Activated naive CD4-positive, alpha-beta T cell treated with anti-CD3 and anti-CD28 coated beads for 36 hours (primary cell): ENCODE data around the gene CELSR1. TPM values are rescaled to one million over a fixed set of nuclear protein-coding genes. Genes with fewer than 3 reads are reported as not detected.

Source experiments
- CTCF ChIA-PET: fragments of 350-600 bp; sonication (Branson Sonifier 250); formaldehyde crosslinking; loops from one replicate; lab custom pipeline; 2021; ENCODE audit warnings: antibody characterized with exemption; lab: Charles Lee
- DNase-seq: peaks from one replicate; pipeline ENCODE4 v3.0.0-alpha.2; 2020
- H3K27ac Mint-ChIP-seq: one replicate; pipeline ENCODE4 v1.8.0; 2021; ENCODE audit warnings: mild to moderate bottlenecking, mixed read lengths
- H3K27me3 Mint-ChIP-seq: one replicate; pipeline ENCODE4 v1.8.0; 2021; ENCODE audit warnings: low read depth, mixed read lengths
- H3K36me3 Mint-ChIP-seq: one replicate; pipeline ENCODE4 v1.8.0; 2021; ENCODE audit warnings: low read depth, mixed read lengths
- H3K4me1 Mint-ChIP-seq: one replicate; pipeline ENCODE4 v1.8.0; 2021; ENCODE audit warnings: low read depth, mixed read lengths
- H3K4me3 Mint-ChIP-seq: one replicate; pipeline ENCODE4 v1.8.0; 2021; ENCODE audit warnings: mild to moderate bottlenecking, moderate library complexity, mixed read lengths
- H3K9me3 Mint-ChIP-seq: one replicate; pipeline ENCODE4 v1.8.0; 2021; ENCODE audit warnings: mixed read lengths
- intact Hi-C: fragments of 100-400 bp; cut with micrococcal nuclease; formaldehyde crosslinking; loops from one replicate; pipeline ENCODE4 v1.15.1; 2023
- total RNA-seq, 2 experiments: library from RNA; stranded (reverse); gene quantifications; one replicate each; pipeline ENCODE4 v1.2.3, GENCODE V29; 2021

Gene CELSR1
- total RNA-seq, 2 experiments from 2014 or later = 0.17 to 0.25 TPM

DNA sequence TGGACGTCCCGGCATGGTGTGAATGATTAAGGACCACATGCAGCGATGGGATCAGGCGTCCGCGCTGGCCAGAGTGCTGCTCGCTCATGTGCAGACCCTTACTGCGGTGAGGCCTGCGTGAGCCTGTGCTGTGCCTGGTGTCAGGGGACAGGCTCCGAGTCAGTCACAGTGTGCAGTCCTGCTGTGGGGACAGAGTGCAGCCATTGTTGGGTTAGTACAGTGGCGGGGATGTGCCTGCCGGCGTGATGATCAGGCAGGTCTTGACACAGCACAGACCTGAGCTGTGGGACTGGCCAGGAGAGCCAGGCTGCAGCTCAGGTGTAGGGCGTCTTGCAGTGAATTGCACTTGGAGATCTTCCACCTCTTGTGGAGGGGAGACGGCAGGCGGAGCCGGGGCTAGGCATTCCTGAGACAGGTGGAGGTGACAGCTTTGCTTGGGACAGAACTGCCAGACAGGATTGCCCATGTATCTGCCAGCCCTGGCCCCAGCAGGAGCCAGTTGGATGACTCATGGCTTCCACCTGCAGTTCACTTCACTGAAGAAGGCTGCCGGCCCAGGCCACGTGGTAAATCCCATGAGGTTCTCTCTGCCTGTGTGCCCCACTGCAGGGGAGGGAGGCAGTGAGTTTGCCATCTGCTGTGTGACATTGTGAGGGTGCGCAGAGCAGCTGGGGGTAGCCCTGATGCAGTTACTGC lies 184.6 kb downstream of the CELSR1 start:
- Mint-ChIP-seq H3K36me3 (peaks cover 33% of the 10 kb centered on the region), H3K27me3 (no peaks in the 10 kb centered on the region), H3K4me1 (no peaks in the 10 kb centered on the region), H3K27ac (no peak overlapping the region), H3K4me3 (no peak overlapping the region), H3K9me3 (no peaks in the 10 kb centered on the region)
- CTCF ChIA-PET = no interaction called here
- DNase-seq = no peak
- intact Hi-C loops = no loop called here

DNA sequence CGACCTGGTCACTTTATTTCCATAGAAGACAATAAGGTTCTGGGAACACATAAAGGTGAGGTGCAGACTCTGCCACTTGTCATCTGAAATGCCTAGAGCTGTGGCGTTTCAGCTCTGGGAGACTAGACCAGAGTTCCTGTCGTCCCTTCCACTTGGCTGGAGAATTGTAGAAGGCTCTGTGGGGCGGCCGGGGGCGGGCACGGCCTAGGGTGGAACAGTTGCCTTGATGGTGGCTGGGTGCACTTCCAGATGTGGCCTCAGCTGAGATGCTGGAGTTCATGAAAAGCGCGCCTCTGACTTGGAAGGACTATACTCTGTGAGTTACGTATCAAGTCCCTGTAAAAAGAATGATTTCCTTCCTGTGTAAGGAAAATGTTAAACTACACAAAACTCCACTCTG lies 185.1 kb downstream of the CELSR1 start:
- H3K36me3 Mint-ChIP-seq = peaks cover 32% of the 10 kb centered on the region
- DNase-seq = no peak
- intact Hi-C loops = no loop called here
- no peak overlapping the region for H3K4me3 Mint-ChIP-seq
- H3K27me3 Mint-ChIP-seq = no peaks in the 10 kb centered on the region
- CTCF ChIA-PET = no interaction called here
- no peak overlapping the region for H3K27ac Mint-ChIP-seq
- H3K9me3 Mint-ChIP-seq = no peaks in the 10 kb centered on the region
- no peaks in the 10 kb centered on the region for H3K4me1 Mint-ChIP-seq

DNA sequence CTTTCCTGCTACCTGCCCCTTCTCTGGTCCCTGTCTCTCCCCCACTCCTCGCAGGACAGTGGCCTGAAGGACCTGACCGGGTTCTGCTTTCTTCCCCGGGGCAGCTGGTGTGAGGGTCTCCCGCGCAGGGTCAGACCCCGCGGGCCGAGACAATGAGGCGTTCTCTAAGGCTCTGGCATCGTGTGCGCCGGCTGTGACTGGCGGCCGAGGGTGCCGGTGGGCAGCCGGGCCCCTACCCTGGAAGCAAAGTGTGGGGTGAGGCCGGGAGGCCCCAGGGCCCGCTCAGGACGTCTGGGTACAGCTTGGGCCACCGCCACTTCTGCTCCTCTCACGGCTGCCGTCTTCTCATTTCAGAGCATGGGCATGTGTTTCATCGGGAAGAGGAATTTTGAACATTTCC lies 185.7 kb downstream of the CELSR1 start:
- H3K36me3 Mint-ChIP-seq = peaks cover 33% of the 10 kb centered on the region
- CTCF ChIA-PET = no interaction called here
- H3K4me1 Mint-ChIP-seq = no peaks in the 10 kb centered on the region
- no peaks in the 10 kb centered on the region for H3K9me3 Mint-ChIP-seq
- no peak overlapping the region for H3K27ac Mint-ChIP-seq
- H3K27me3 Mint-ChIP-seq = no peaks in the 10 kb centered on the region
- intact Hi-C loops = no loop called here
- H3K4me3 Mint-ChIP-seq = no peak overlapping the region
- no peak for DNase-seq

DNA sequence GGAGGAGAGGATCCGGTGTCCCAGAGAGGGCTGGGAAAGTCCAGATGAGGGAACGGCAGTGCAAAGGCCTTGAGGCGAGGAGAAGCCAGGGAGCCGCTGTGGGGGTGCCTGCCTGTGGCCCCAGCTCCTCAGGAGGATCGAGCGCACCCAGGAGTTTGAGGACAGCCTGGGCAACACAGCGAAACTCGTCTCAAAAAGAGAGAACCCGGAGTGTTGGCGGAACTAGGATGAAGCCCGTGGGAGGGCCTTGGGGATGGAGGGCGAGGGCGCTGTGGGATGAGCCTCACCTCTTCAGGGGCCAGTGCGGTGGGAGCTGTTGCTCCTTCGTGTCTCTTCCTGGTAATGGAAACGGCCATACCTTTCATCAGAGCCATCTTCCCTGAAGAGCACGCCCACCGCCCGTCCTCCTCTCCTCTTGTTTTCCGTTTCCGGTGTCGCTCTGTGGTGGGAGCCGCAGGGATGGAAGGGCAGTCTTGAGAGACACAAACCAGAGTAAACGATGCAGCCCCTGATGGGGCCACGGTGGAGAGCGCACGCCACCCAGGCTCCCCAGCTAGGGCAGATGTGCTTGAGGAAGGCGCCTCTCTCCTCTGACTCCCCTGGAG lies 186.2 kb downstream of the CELSR1 start:
- Mint-ChIP-seq H3K27me3 (no peaks in the 10 kb centered on the region), H3K4me3 (no peak overlapping the region), H3K9me3 (no peaks in the 10 kb centered on the region), H3K4me1 (no peaks in the 10 kb centered on the region), H3K36me3 (peaks cover 38% of the 10 kb centered on the region), H3K27ac (no peak overlapping the region)
- intact Hi-C loops = no loop called here
- no peak for DNase-seq
- CTCF ChIA-PET = interaction anchor here (0.7 kb wide), 1 partner anchor 108 kb away, joined by 5 read pairs; no protein-coding TSS in a partner anchor

DNA sequence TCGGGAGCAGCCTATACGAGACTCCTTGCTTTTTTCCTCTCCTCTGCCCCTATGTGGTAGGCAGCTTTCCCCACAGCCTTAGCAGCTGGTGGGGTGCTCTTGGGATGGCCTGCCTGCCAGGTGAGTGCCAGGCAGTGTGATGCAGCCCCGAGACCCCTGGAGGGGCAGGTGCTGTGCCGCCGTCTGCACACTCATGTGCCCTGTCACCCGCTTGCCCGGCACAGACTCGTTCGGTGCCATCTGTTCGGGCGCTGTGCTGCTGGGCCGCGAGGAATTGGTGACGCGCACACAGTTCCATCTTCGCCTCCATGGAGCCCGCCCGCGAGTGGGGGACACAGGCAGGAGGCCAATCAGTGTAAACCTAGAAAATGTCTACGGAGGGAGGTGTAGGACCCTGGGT lies 186.8 kb downstream of the CELSR1 start:
- Mint-ChIP-seq H3K27me3 (no peaks in the 10 kb centered on the region), H3K27ac (no peak overlapping the region), H3K4me1 (no peaks in the 10 kb centered on the region), H3K9me3 (no peaks in the 10 kb centered on the region), H3K4me3 (no peak overlapping the region), H3K36me3 (peaks cover 43% of the 10 kb centered on the region)
- CTCF ChIA-PET = interaction anchor here (0.7 kb wide), 1 partner anchor 109 kb away, joined by 5 read pairs; no protein-coding TSS in a partner anchor
- no peak for DNase-seq
- intact Hi-C loops = no loop called here

DNA sequence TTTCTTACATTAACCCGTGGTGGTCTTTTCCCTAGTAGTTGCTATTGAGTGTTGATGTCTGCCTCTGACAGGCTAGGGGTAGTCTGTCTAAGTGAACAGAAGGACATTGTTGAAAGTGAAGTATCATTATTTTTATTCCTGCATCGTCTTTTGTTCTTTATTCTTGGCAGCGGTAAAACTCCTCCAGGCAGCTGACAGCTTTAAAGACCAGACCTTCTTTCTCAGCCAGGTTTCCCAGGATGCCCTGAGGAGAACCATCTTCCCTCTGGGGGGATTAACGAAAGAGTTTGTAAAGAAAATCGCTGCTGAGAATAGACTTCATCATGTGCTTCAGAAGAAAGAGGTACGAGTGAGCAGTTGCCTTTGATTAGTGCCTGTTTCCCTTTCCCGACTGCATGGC lies 187.3 kb downstream of the CELSR1 start:
- H3K27me3 Mint-ChIP-seq = no peaks in the 10 kb centered on the region
- H3K4me1 Mint-ChIP-seq = no peaks in the 10 kb centered on the region
- peaks cover 43% of the 10 kb centered on the region for H3K36me3 Mint-ChIP-seq
- intact Hi-C loops = no loop called here
- CTCF ChIA-PET = no interaction called here
- no peak overlapping the region for H3K4me3 Mint-ChIP-seq
- no peak for DNase-seq
- no peaks in the 10 kb centered on the region for H3K9me3 Mint-ChIP-seq
- H3K27ac Mint-ChIP-seq = no peak overlapping the region

DNA sequence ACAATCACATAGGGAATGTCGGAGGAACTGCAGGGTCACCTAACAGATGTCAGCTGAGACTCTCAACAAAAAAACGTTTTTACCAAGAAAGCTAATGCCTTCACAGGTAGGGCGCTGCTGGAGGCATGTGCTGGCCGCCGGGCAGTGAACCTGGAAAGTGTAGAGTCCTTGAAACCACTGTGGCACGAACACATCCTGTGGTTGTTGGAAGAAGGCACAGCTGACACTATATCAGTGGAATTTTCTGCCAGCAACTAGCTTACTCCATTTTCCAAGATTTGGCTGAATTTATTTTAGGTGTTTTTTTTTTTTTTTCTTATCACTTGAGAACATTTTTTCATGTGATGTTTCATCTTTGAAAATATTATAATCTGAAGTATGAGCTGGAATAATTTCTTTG lies 187.7 kb downstream of the CELSR1 start:
- no peak for DNase-seq
- Mint-ChIP-seq H3K27ac (no peak overlapping the region), H3K4me1 (no peaks in the 10 kb centered on the region), H3K9me3 (no peaks in the 10 kb centered on the region), H3K4me3 (no peak overlapping the region), H3K36me3 (peaks cover 43% of the 10 kb centered on the region), H3K27me3 (no peaks in the 10 kb centered on the region)
- CTCF ChIA-PET = no interaction called here
- intact Hi-C loops = no loop called here

DNA sequence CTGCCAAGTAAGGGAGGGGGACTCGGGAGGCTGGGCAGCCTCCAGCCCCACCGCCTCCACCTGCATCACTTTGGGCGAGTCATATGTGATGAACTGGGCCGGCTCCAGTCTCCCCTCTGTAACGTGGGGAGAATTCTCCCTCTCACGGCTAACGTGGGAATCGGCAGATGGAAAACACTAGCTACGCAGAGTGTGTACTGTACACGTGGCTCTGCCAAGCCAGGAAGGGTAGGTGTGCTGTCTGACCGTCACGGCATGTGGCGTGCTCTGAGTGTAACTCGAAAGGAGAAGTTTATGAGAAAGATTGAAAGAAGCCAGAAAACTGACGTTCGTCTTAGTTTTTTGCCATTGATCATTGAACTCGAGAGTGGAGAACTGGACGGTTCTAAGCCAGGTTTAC lies 188.2 kb downstream of the CELSR1 start:
- Mint-ChIP-seq H3K27me3 (no peaks in the 10 kb centered on the region), H3K4me1 (no peaks in the 10 kb centered on the region), H3K9me3 (no peaks in the 10 kb centered on the region), H3K4me3 (no peak overlapping the region), H3K27ac (no peak overlapping the region), H3K36me3 (peaks cover 43% of the 10 kb centered on the region)
- no peak for DNase-seq
- CTCF ChIA-PET = no interaction called here
- intact Hi-C loops = no loop called here

DNA sequence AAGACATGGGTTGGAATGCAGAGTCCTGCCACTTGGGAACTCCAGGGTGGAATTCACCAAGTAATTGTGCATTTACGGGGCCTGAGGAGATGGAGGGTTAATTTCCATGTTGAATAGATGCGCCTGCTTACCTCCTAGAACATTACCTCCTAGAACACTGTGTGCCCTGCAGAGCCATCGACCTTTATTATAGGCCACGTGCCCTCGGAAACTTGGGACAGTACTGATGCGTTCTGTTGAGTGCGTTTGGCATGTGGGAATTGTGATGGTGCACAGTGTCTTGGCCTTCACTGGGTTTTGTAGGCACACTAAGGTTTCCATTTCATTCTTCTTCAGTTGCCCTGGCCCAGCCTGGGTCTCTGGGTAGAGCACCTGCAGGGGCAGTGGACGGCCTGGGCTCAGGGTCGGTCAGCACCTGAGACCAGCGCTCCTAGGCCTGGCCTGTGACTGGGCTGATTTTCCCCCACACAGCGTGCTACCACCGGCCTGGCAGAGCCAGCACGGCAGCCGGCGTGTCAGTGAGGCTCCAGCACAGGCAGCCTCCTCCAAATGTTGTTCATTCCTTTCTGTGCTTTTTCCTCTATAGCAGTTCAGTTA lies 189.2 kb downstream of the CELSR1 start:
- Mint-ChIP-seq H3K9me3 (no peaks in the 10 kb centered on the region), H3K27me3 (no peaks in the 10 kb centered on the region), H3K4me1 (no peaks in the 10 kb centered on the region), H3K27ac (no peak overlapping the region), H3K4me3 (no peak overlapping the region), H3K36me3 (peaks cover 49% of the 10 kb centered on the region)
- no peak for DNase-seq
- intact Hi-C loops = no loop called here
- CTCF ChIA-PET = no interaction called here

DNA sequence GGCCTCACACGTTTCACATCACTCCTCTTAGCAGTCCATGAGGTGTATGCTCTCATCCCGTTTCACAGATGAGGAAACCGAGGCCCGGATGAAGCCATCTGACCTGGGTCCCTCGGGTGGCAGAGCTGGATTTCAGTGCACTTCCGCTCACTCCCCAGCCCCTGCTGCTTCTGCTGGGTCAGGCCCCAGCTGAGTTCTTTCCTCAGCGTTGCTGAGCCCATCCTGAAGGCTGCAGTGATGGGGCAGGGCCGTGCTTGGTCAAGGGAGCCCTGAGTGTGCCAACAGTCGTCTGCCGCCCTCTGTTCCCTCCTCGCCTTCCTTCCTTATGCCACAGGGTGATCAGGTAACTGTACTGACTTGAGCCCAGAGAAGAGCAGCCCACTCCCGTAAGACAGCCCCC lies 189.8 kb downstream of the CELSR1 start:
- Mint-ChIP-seq H3K4me1 (no peaks in the 10 kb centered on the region), H3K27ac (no peak overlapping the region), H3K27me3 (no peaks in the 10 kb centered on the region), H3K9me3 (no peaks in the 10 kb centered on the region), H3K36me3 (peaks cover 49% of the 10 kb centered on the region), H3K4me3 (no peak overlapping the region)
- intact Hi-C loops = no loop called here
- no peak for DNase-seq
- CTCF ChIA-PET = no interaction called here

DNA sequence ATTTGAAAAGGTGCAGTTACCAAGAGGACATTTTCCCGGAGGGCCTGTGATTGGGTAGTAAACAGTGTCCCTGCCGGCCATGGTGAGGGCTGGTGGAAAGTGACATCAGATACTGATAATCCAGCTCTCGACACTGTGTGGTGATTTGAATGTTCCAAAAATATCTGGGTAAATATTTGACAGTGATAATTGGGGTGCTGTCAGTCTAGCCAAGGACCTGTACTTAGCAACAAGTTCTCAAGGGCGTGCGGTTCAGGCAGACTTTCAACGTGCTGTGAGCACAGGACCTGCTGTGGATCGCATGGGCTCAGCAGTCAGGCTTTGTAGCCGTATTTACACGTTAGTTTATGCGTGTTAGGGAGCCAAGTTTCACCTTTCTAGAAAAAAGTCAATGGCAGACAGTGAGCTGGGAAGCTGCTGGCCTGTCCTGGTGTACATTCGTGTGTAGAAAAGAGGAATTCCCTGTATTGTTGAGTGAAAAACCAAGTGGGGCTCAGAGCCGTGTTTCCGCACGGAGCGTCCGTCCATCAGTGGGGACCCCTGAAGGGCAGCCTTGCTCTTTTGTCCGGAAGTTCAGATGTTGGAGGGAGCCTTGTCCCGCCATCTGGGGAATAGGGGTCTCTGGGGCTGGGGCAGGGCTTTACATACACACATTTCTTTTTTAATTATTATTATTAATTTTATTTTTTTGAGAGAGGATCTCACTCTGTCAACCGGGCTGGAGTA lies 190.6 kb downstream of the CELSR1 start:
- H3K9me3 Mint-ChIP-seq = no peaks in the 10 kb centered on the region
- H3K27me3 Mint-ChIP-seq = no peaks in the 10 kb centered on the region
- H3K27ac Mint-ChIP-seq = no peak overlapping the region
- CTCF ChIA-PET = no interaction called here
- intact Hi-C loops = no loop called here
- H3K4me1 Mint-ChIP-seq = no peaks in the 10 kb centered on the region
- DNase-seq = no peak
- peaks cover 51% of the 10 kb centered on the region for H3K36me3 Mint-ChIP-seq
- H3K4me3 Mint-ChIP-seq = no peak overlapping the region

DNA sequence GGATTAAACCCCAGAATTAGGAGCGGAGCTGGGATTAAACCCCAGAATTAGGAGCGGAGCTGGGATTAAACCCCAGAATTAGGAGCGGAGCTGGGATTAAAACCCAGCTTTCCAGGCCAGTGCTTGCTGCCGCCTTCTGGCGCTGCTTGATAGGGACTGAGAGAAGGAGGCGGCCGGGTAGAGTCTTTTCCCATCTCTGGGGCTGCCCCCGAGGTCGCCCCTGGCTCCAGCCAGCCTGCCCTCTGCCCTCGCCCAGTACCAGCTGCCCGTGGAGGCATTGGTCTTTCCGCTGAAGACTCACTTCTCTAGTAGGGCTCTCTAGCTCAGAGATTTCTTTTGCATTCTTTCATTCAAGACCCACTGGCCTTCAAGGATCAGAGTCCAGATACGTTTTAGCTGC lies 196.7 kb downstream of the CELSR1 start:
- Mint-ChIP-seq H3K36me3 (peaks cover 49% of the 10 kb centered on the region), H3K27me3 (no peaks in the 10 kb centered on the region), H3K4me1 (peaks cover 26% of the 10 kb centered on the region), H3K27ac (no peak overlapping the region), H3K9me3 (no peaks in the 10 kb centered on the region), H3K4me3 (no peak overlapping the region)
- DNase-seq = no peak
- intact Hi-C loops = no loop called here
- CTCF ChIA-PET = interaction anchor here (1.5 kb wide), 1 partner anchor 10 kb away, joined by 3 read pairs; no protein-coding TSS in a partner anchor
